ENCODE data around the gene LRP1.

Gene LRP1

GRCh38 chr12:57207731-57208630 lies 79.7 kb downstream of the LRP1 start:
- no peak for TF ChIP-seq CTCF (conservative IDR thresholded peaks at IDR 0.05; ENCODE audit: low read depth, low read length)
- Histone ChIP-seq H3K4me3 (IDR thresholded peaks at IDR 0.05; ENCODE audit: insufficient read depth, low read depth, low read length) (no peak overlapping the region), H2AFZ (ENCODE audit: low read depth) (no peak overlapping the region), H3K9ac (no peak overlapping the region), H3K27me3 (ENCODE audit: insufficient read depth, low read depth) (peaks cover 29% of the 10 kb centered on the region; the same call in 1 of the 2 replicates), H3K79me2 (ENCODE audit: insufficient read depth, low read depth) (no peaks in the 10 kb centered on the region), H3K27ac (no peak overlapping the region), H3K4me1 (ENCODE audit: low read depth, poor library complexity, severe bottlenecking) (peaks cover 2% of the 10 kb centered on the region), H3K4me2 (no peak overlapping the region), H3K36me3 (ENCODE audit: insufficient read depth) (no peaks in the 10 kb centered on the region), H4K20me1 (ENCODE audit: insufficient read depth) (no peaks in the 10 kb centered on the region)

GRCh38 chr12:57208631-57209282 lies 80.5 kb downstream of the LRP1 start:
- no peak overlapping the region for H3K4me3 ChIP-seq (IDR thresholded peaks at IDR 0.05; ENCODE audit: insufficient read depth, low read depth, low read length)
- H3K27ac ChIP-seq: no peak overlapping the region
- no peak overlapping the region for H2AFZ ChIP-seq (ENCODE audit: low read depth)
- no peak overlapping the region for H3K4me2 ChIP-seq
- peaks cover 9% of the 10 kb centered on the region for H3K4me1 ChIP-seq (ENCODE audit: low read depth, poor library complexity, severe bottlenecking)
- no peak overlapping the region for H3K9ac ChIP-seq
- no peaks in the 10 kb centered on the region for H3K79me2 ChIP-seq (ENCODE audit: insufficient read depth, low read depth)
- peaks cover 33% of the 10 kb centered on the region for H3K27me3 ChIP-seq (ENCODE audit: insufficient read depth, low read depth)
- TF ChIP-seq CTCF (conservative IDR thresholded peaks at IDR 0.05; ENCODE audit: low read depth, low read length): no peak
- H4K20me1 ChIP-seq (ENCODE audit: insufficient read depth): no peaks in the 10 kb centered on the region
- H3K36me3 ChIP-seq (ENCODE audit: insufficient read depth): no peaks in the 10 kb centered on the region

GRCh38 chr12:57209916-57210315 lies 81.6 kb downstream of the LRP1 start:
- H3K27ac ChIP-seq: no peak overlapping the region
- no peak overlapping the region for H3K4me3 ChIP-seq (IDR thresholded peaks at IDR 0.05; ENCODE audit: insufficient read depth, low read depth, low read length)
- no peak for TF ChIP-seq CTCF (conservative IDR thresholded peaks at IDR 0.05; ENCODE audit: low read depth, low read length)
- no peak overlapping the region for H2AFZ ChIP-seq (ENCODE audit: low read depth)
- H3K36me3 ChIP-seq (ENCODE audit: insufficient read depth): no peaks in the 10 kb centered on the region
- H4K20me1 ChIP-seq (ENCODE audit: insufficient read depth): no peaks in the 10 kb centered on the region
- H3K4me1 ChIP-seq (ENCODE audit: low read depth, poor library complexity, severe bottlenecking): peaks cover 20% of the 10 kb centered on the region
- no peak overlapping the region for H3K9ac ChIP-seq
- H3K4me2 ChIP-seq: no peak overlapping the region
- peaks cover 35% of the 10 kb centered on the region for H3K27me3 ChIP-seq (ENCODE audit: insufficient read depth, low read depth)
- H3K79me2 ChIP-seq (ENCODE audit: insufficient read depth, low read depth): no peaks in the 10 kb centered on the region

- H3K4me1 ChIP-seq (ENCODE audit: low read depth, poor library complexity, severe bottlenecking): peaks cover 26% of the 10 kb centered on the region
- no peak overlapping the region for H3K4me2 ChIP-seq
- no peak for TF ChIP-seq CTCF (conservative IDR thresholded peaks at IDR 0.05; ENCODE audit: low read depth, low read length)
- H3K36me3 ChIP-seq (ENCODE audit: insufficient read depth): no peaks in the 10 kb centered on the region
- no peaks in the 10 kb centered on the region for H4K20me1 ChIP-seq (ENCODE audit: insufficient read depth)
- H3K27ac ChIP-seq: no peak overlapping the region
- no peaks in the 10 kb centered on the region for H3K79me2 ChIP-seq (ENCODE audit: insufficient read depth, low read depth)
- peaks cover 35% of the 10 kb centered on the region for H3K27me3 ChIP-seq (ENCODE audit: insufficient read depth, low read depth)
- no peak overlapping the region for H2AFZ ChIP-seq (ENCODE audit: low read depth)
- no peak overlapping the region for H3K9ac ChIP-seq
- H3K4me3 ChIP-seq (IDR thresholded peaks at IDR 0.05; ENCODE audit: insufficient read depth, low read depth, low read length): no peak overlapping the region
Observed at GRCh38 chr12:57210461-57210860, 82.2 kb downstream of the LRP1 start.
